ENCODE data around the gene PTCHD1. TPM values are rescaled to one million over a fixed set of nuclear protein-coding genes. Genes with fewer than 3 reads are reported as not detected.

PTCHD1 gene
- total RNA-seq, 1 experiment from 2014 or later: not detected

- no peak overlapping the region for H3K27ac ChIP-seq (ENCODE audit: low read depth, low read length)
- no peak for TF ChIP-seq MAX (IDR thresholded peaks at IDR 0.05)
- TF ChIP-seq CBX3 (IDR thresholded peaks at IDR 0.05; ENCODE audit: low read depth): no peak
- TF ChIP-seq SP1 (IDR thresholded peaks at IDR 0.05; ENCODE audit: low read depth): no peak
- TF ChIP-seq CEBPB (IDR thresholded peaks at IDR 0.05; ENCODE audit: low read depth): no peak
- TF ChIP-seq TCF7L2 (IDR thresholded peaks at IDR 0.05; ENCODE audit: borderline replicate concordance, extremely low read depth, insufficient read depth, insufficient read length): no peak
- no peak for TF ChIP-seq ATF3 (IDR thresholded peaks at IDR 0.05)
- TF ChIP-seq EZH2phosphoT487 (IDR thresholded peaks at IDR 0.05; ENCODE audit: borderline replicate concordance): no peak
- TF ChIP-seq YY1 (IDR thresholded peaks at IDR 0.05; ENCODE audit: extremely low read depth, insufficient replicate concordance, low read depth, low read length): no peak
- TF ChIP-seq ZNF274 (IDR thresholded peaks at IDR 0.05; ENCODE audit: low read depth, low read length): no peak
- no peak for TF ChIP-seq EGR1 (IDR thresholded peaks at IDR 0.05; ENCODE audit: low read depth)
- no peak for TF ChIP-seq RAD21 (IDR thresholded peaks at IDR 0.05; ENCODE audit: low read depth)
- TF ChIP-seq ZFX (IDR thresholded peaks at IDR 0.05): no peak
- no peak for TF ChIP-seq CTCF (IDR thresholded peaks at IDR 0.05 in 2 of 3, conservative IDR thresholded peaks at IDR 0.05 in 1 of 3; ENCODE audit: borderline replicate concordance in 1 of 3, insufficient read depth in 1 of 3, low read depth in 2 of 3, low read length in 2 of 3)
- TF ChIP-seq FOSL1 (IDR thresholded peaks at IDR 0.05; ENCODE audit: low read depth): no peak
- no peak for TF ChIP-seq SRF (IDR thresholded peaks at IDR 0.05; ENCODE audit: low read depth)
- TF ChIP-seq, protein P1, sequence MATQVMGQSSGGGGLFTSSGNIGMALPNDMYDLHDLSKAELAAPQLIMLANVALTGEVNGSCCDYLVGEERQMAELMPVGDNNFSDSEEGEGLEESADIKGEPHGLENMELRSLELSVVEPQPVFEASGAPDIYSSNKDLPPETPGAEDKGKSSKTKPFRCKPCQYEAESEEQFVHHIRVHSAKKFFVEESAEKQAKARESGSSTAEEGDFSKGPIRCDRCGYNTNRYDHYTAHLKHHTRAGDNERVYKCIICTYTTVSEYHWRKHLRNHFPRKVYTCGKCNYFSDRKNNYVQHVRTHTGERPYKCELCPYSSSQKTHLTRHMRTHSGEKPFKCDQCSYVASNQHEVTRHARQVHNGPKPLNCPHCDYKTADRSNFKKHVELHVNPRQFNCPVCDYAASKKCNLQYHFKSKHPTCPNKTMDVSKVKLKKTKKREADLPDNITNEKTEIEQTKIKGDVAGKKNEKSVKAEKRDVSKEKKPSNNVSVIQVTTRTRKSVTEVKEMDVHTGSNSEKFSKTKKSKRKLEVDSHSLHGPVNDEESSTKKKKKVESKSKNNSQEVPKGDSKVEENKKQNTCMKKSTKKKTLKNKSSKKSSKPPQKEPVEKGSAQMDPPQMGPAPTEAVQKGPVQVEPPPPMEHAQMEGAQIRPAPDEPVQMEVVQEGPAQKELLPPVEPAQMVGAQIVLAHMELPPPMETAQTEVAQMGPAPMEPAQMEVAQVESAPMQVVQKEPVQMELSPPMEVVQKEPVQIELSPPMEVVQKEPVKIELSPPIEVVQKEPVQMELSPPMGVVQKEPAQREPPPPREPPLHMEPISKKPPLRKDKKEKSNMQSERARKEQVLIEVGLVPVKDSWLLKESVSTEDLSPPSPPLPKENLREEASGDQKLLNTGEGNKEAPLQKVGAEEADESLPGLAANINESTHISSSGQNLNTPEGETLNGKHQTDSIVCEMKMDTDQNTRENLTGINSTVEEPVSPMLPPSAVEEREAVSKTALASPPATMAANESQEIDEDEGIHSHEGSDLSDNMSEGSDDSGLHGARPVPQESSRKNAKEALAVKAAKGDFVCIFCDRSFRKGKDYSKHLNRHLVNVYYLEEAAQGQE (IDR thresholded peaks at IDR 0.05; ENCODE audit: low read depth): no peak
- TF ChIP-seq, protein P2, sequence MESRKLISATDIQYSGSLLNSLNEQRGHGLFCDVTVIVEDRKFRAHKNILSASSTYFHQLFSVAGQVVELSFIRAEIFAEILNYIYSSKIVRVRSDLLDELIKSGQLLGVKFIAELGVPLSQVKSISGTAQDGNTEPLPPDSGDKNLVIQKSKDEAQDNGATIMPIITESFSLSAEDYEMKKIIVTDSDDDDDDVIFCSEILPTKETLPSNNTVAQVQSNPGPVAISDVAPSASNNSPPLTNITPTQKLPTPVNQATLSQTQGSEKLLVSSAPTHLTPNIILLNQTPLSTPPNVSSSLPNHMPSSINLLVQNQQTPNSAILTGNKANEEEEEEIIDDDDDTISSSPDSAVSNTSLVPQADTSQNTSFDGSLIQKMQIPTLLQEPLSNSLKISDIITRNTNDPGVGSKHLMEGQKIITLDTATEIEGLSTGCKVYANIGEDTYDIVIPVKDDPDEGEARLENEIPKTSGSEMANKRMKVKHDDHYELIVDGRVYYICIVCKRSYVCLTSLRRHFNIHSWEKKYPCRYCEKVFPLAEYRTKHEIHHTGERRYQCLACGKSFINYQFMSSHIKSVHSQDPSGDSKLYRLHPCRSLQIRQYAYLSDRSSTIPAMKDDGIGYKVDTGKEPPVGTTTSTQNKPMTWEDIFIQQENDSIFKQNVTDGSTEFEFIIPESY (IDR thresholded peaks at IDR 0.05; ENCODE audit: extremely low read depth, insufficient replicate concordance, low read length): no peak
- no peak for TF ChIP-seq SIN3A (IDR thresholded peaks at IDR 0.05; ENCODE audit: low read depth)
- H3K9ac ChIP-seq (ENCODE audit: low read length): no peak overlapping the region
- ATAC-seq (no peak), DNase-seq (ENCODE audit: low read depth, low spot score) (no peak)
- intact Hi-C loops (cut with micrococcal nuclease): no loop called here
- H3K9me2 ChIP-seq (ENCODE audit: insufficient read depth): no peaks in the 10 kb centered on the region
- RAD21 ChIA-PET (ENCODE audit: low non-redundant PET in 1 of 2, low total read pairs in 2 of 2, uncharacterized antibody in 2 of 2, unreplicated experiment in 2 of 2): no interaction called here
- H3K4me3 ChIP-seq (replicated peaks in 1 of 2; ENCODE audit: low read depth in 1 of 2, low read length in 2 of 2): no peak overlapping the region
- no peak overlapping the region for H3K4me2 ChIP-seq (ENCODE audit: low read length)
- no peak overlapping the region for H2AFZ ChIP-seq (ENCODE audit: low read depth, low read length, poor library complexity, severe bottlenecking)
- H3K4me1 ChIP-seq (ENCODE audit: control insufficient read depth in 1 of 2, insufficient read depth in 2 of 2, low read length in 2 of 2): no peaks in the 10 kb centered on the region
- no peaks in the 10 kb centered on the region for H3K36me3 ChIP-seq (ENCODE audit: control insufficient read depth in 1 of 2, insufficient read depth in 2 of 2, low read length in 2 of 2)
- H3K9me3 ChIP-seq (ENCODE audit: control insufficient read depth in 1 of 2, insufficient read depth in 1 of 2, low read depth in 1 of 2, low read length in 2 of 2): no peaks in the 10 kb centered on the region
- POLR2A ChIA-PET: no interaction called here
- CTCF ChIA-PET: no interaction called here
- BruUV-seq (replicated peaks): no TSS peak
- H4K20me1 ChIP-seq (ENCODE audit: insufficient read depth): no peaks in the 10 kb centered on the region
- 0 out of 2 replicates have a peak, but pooled peaks cover 5% of the 10 kb centered on the region for H3K27me3 ChIP-seq (ENCODE audit: insufficient read depth, low read length)
- H3K79me2 ChIP-seq (ENCODE audit: insufficient read depth, low read length): no peaks in the 10 kb centered on the region
Measured at GRCh38 chrX:23356189-23356588, 21.5 kb downstream of the PTCHD1 start.
